Activated effector memory CD4-positive, alpha-beta T cell treated with Interleukin-2 at 50 U/mL for 16 hours (primary cell): Measurements from ENCODE around the gene TMEM42.

Experiments
- DNase-seq: peaks from one replicate; pipeline ENCODE4 v3.0.0-alpha.2; 2020

TMEM42 gene

GRCh38 chr3:44875596-44875995, 13.9 kb downstream of the TMEM42 start:
- no peak for DNase-seq

GRCh38 chr3:44877333-44877732, 15.6 kb downstream of the TMEM42 start:
- no peak for DNase-seq

GRCh38 chr3:44880284-44880683, 18.6 kb downstream of the TMEM42 start:
- no peak for DNase-seq

- DNase-seq = no peak
Observed at GRCh38 chr3:44883213-44883955, 21.7 kb downstream of the TMEM42 start.

GRCh38 chr3:44883999-44884431, 22.3 kb downstream of the TMEM42 start:
- no peak for DNase-seq

- DNase-seq = no peak
Observed at GRCh38 chr3:44885618-44886017, 23.9 kb downstream of the TMEM42 start.

- DNase-seq = no peak
Observed at GRCh38 chr3:44886561-44886960, 24.8 kb downstream of the TMEM42 start.

GRCh38 chr3:44887101-44887500, 25.4 kb downstream of the TMEM42 start:
- DNase-seq = no peak

- DNase-seq = no peak
Observed at GRCh38 chr3:44890258-44890657, 28.5 kb downstream of the TMEM42 start.

GRCh38 chr3:44890852-44891251, 29.1 kb downstream of the TMEM42 start:
- no peak for DNase-seq

- DNase-seq = no peak
Observed at GRCh38 chr3:44892689-44893088, 31.0 kb downstream of the TMEM42 start.

GRCh38 chr3:44893097-44893496, 31.4 kb downstream of the TMEM42 start:
- no peak for DNase-seq

- no peak for DNase-seq
Observed at GRCh38 chr3:44894485-44894884, 32.8 kb downstream of the TMEM42 start.

GRCh38 chr3:44896440-44896839, 34.7 kb downstream of the TMEM42 start:
- no peak for DNase-seq

- DNase-seq = no peak
Observed at GRCh38 chr3:44899683-44900367, 38.1 kb downstream of the TMEM42 start.

GRCh38 chr3:44902628-44903027, 40.9 kb downstream of the TMEM42 start:
- no peak for DNase-seq

GRCh38 chr3:44903314-44903713, 41.6 kb downstream of the TMEM42 start:
- DNase-seq = no peak

- no peak for DNase-seq
Observed at GRCh38 chr3:44903751-44904150, 42.0 kb downstream of the TMEM42 start.

GRCh38 chr3:44905446-44906157, 43.9 kb downstream of the TMEM42 start:
- DNase-seq = no peak

GRCh38 chr3:44906997-44907396, 45.3 kb downstream of the TMEM42 start:
- no peak for DNase-seq

- no peak for DNase-seq
Observed at GRCh38 chr3:44907612-44908011, 45.9 kb downstream of the TMEM42 start.

- DNase-seq = no peak
Observed at GRCh38 chr3:44909063-44909462, 47.4 kb downstream of the TMEM42 start.

- DNase-seq = no peak
Observed at GRCh38 chr3:44910693-44911092, 49.0 kb downstream of the TMEM42 start.
